K562 (cell line): ENCODE results near the gene MRPL2. TPM values are rescaled to one million over a fixed set of nuclear protein-coding genes. Genes with fewer than 3 reads are reported as not detected.
A peak's percentile ranks its signal among the peaks of the same experiment; 100 is the strongest.

ENCODE experiments used
- ARNT ChIP-seq, 2 experiments: fragments of 450-650 bp; IDR thresholded peaks; 2 replicates each; pipeline ENCODE4 v1.6.1; 2016; ENCODE audit warnings: mild to moderate bottlenecking in 1 of 2
- HCFC1 ChIP-seq: IDR thresholded peaks from 2 replicates; pipeline ENCODE4 v1.6.1; 2012; ENCODE audit warnings: low read depth, low read length, improper control_type of control experiment
- HLTF ChIP-seq: fragments of 450-650 bp; IDR thresholded peaks from 2 replicates; pipeline ENCODE4 v1.6.1; 2016
- HSF4 ChIP-seq: fragments of 250-450 bp; sonication (Bioruptor Pico); IDR thresholded peaks from 2 replicates; pipeline ENCODE4 v2.1.2; 2022; ENCODE audit warnings: mild to moderate bottlenecking, moderate library complexity, borderline replicate concordance
- KLF6 ChIP-seq: fragments of 250-450 bp; sonication (Bioruptor Pico); IDR thresholded peaks from 2 replicates; pipeline ENCODE4 v1.4.0; 2020; ENCODE audit warnings: mild to moderate bottlenecking, moderate library complexity, borderline replicate concordance
- MTA3 ChIP-seq: fragments of 450-650 bp; formaldehyde crosslinking; IDR thresholded peaks from 2 replicates; pipeline ENCODE4 v1.6.1; 2017; ENCODE audit warnings: mild to moderate bottlenecking, borderline replicate concordance
- NRF1 ChIP-seq, 2 experiments: fragments of 450-650 bp; IDR thresholded peaks in 1 of 2; conservative IDR thresholded peaks in 1 of 2; 2 replicates each; pipeline ENCODE4 v1.6.1; 2014; ENCODE audit warnings: mild to moderate bottlenecking in 2 of 2
- SP1 ChIP-seq: sonication (generic); formaldehyde crosslinking; IDR thresholded peaks from 2 replicates; pipeline ENCODE4 v1.8.1; 2022; ENCODE audit warnings: mild to moderate bottlenecking, missing genetic modification reagents
- YY1 ChIP-seq, 3 experiments: IDR thresholded peaks; 2 replicates each; pipeline ENCODE4 v1.6.1; 2011; ENCODE audit warnings: low read length in 2 of 3, mild to moderate bottlenecking in 2 of 3, moderate library complexity in 2 of 3, borderline replicate concordance in 1 of 3, control low read depth in 1 of 3, low read depth in 1 of 3; ENCODE audit not compliant: insufficient read depth in 3 of 3, insufficient replicate concordance in 2 of 3, control insufficient read depth in 1 of 3, insufficient read length in 1 of 3; ENCODE audit errors: extremely low read depth in 1 of 3
- ZNF143 ChIP-seq: sonication (generic); formaldehyde crosslinking; IDR thresholded peaks from 2 replicates; pipeline ENCODE4 v1.9.0; 2022; ENCODE audit warnings: mild to moderate bottlenecking, missing genetic modification reagents
- ZNF23 ChIP-seq: fragments of 250-450 bp; sonication (Bioruptor Pico); IDR thresholded peaks from 2 replicates; pipeline ENCODE4 v1.4.0; 2020; ENCODE audit warnings: mild to moderate bottlenecking
- ZNF263 ChIP-seq: sonication (generic); formaldehyde crosslinking; IDR thresholded peaks from 2 replicates; pipeline ENCODE4 v1.8.0; 2022; ENCODE audit warnings: mild to moderate bottlenecking, missing genetic modification reagents, borderline replicate concordance
- ZNF316 ChIP-seq: fragments of 450-650 bp; IDR thresholded peaks from 2 replicates; pipeline ENCODE4 v1.6.1; 2016
- ZNF780A ChIP-seq: fragments of 250-450 bp; sonication (Bioruptor Pico); IDR thresholded peaks from 2 replicates; pipeline ENCODE4 v1.5.0; 2021; ENCODE audit warnings: mild to moderate bottlenecking
- ZSCAN29 ChIP-seq: fragments of 450-650 bp; IDR thresholded peaks from 2 replicates; pipeline ENCODE4 v1.6.1; 2017
- polyA plus RNA-seq, 8 experiments: library from polyadenylated mRNA; depleted of rRNA in 4 of 8; stranded (reverse) in 5 of 8; unstranded in 3 of 8; fragments of >200 nt; fragmentation: Nextera tagmentation in 2 of 8; fragmentation: Illumina TruSeq in 1 of 8; extraction: Ambion mirVana in 2 of 8; extraction: Trizol in 1 of 8; gene quantifications; 2 replicates each; pipeline versions ENCODE4 v1.2.1 to v1.2.3, GENCODE V29; 2011 to 2014; ENCODE audit warnings: inconsistent platforms in 1 of 8, missing spikeins in 1 of 8
- total RNA-seq, 7 experiments: library from RNA; depleted of rRNA in 6 of 7; stranded (reverse); fragments of >200 nt in 6 of 7; fragmentation: Illumina TruSeq in 2 of 7; extraction: Trizol in 2 of 7; gene quantifications; 2 replicates each; pipeline versions ENCODE4 v1.2.1 to v1.2.3, GENCODE V29; 2011 to 2021; ENCODE audit warnings: low replicate concordance in 1 of 7
- TF ChIP-seq, protein P1 (sequence below), 2 experiments: fragments of 450-650 bp in 1 of 2; sonication (generic) in 1 of 2; formaldehyde crosslinking; conservative IDR thresholded peaks; 2 replicates each; pipeline versions ENCODE4 v1.4.0 to v1.8.1; 2020 to 2022; ENCODE audit warnings: mild to moderate bottlenecking in 1 of 2, missing genetic modification reagents in 1 of 2
- TF ChIP-seq, protein P2 (sequence below): fragments of 250-450 bp; sonication (Bioruptor Pico); IDR thresholded peaks from 2 replicates; pipeline ENCODE4 v1.4.0; 2020
- TF ChIP-seq, protein P3 (sequence below): fragments of 450-650 bp; formaldehyde crosslinking; IDR thresholded peaks from 2 replicates; pipeline ENCODE4 v1.4.0; 2020; ENCODE audit warnings: mild to moderate bottlenecking, moderate library complexity
- TF ChIP-seq, protein P4 (sequence below): sonication (generic); formaldehyde crosslinking; IDR thresholded peaks from 2 replicates; pipeline ENCODE4 v1.9.0; 2022; ENCODE audit warnings: mild to moderate bottlenecking, missing genetic modification reagents
- TF ChIP-seq, protein P5 (sequence below): conservative IDR thresholded peaks from 2 replicates; pipeline ENCODE4 v1.6.1; 2011; ENCODE audit warnings: low read depth, mild to moderate bottlenecking, low read length; ENCODE audit not compliant: control insufficient read depth

MRPL2 gene
- total and polyA plus RNA-seq, 9 of the 15 experiments (the other 6 are each of a cell fraction or from before 2014, with no cell fraction given), result 63.1 to 262 (median 121) TPM

DNA sequence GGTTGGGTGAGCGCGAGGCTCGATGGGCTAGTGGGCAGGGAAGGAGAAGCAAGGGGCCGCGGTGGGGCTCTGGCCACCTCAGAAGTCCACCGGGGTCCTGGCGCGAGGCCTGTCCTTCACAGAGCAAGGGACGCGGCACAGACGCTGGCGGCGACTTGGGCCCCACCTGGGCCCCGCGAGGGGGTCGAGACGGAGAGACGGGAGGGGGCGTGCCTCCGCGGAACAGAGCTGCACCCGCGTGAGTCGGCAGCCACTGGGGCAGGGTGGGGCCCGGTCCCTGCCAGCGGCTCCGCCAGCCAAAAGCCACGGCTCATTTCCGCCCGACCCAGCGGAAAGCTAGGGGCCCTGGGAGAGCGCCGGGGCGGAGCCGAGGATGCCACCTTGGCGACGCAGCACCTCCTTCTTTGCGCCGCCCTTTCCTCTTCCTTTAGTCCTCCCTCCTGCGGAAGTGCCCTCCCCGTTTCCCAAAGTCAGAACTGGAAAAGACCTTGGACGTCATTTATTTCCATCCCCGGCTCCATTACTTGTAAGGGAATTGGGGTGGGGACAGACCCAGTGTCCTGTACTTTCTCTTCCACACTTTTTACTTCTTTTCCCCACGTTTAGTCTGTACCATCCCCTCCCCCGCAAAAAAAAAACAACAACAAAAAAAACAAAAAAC, 5.6 kb downstream of the MRPL2 start, which contains the start of gene CUL7 (continued):
- TF ChIP-seq KLF6 (CRISPR knock-in tag) (peak; percentile 95), ZNF780A (peak; percentile 89), ZNF143 (CRISPR knock-in tag) (0 out of 2 replicates have a peak, but pooled peaks have one; percentile 39), NRF1 (conservative IDR thresholded peaks at IDR 0.05 in 1 of 2, IDR thresholded peaks at IDR 0.05 in 1 of 2) (peak; percentile 78 to 81), HCFC1 (peak; percentile 72), ZNF263 (peak; percentile 85), ZSCAN29 (no peak), MTA3 (peak; percentile 95), ZNF23 (CRISPR knock-in tag) (peak; percentile 86), HSF4 (CRISPR knock-in tag) (no peak; the same call in 1 of the 2 replicates), ARNT (IDR thresholded peaks at IDR 0.05) (peak in 1 of 2 experiments; percentile 83; a peak in 2 of 4 replicates), HLTF (peak; percentile 28; the same call in 1 of the 2 replicates), YY1 (IDR thresholded peaks at IDR 0.05; ENCODE audit: borderline replicate concordance in 1 of 3, control insufficient read depth in 1 of 3, extremely low read depth in 1 of 3, insufficient read depth in 3 of 3, insufficient read length in 1 of 3, insufficient replicate concordance in 2 of 3, low read depth in 1 of 3, low read length in 2 of 3) (peak in 2 of 3 experiments; percentile 79 to 86), SP1 (peak; percentile 93), ZNF316 (0 out of 2 replicates have a peak, but pooled peaks have one; percentile 29)
- TF ChIP-seq, protein P1, sequence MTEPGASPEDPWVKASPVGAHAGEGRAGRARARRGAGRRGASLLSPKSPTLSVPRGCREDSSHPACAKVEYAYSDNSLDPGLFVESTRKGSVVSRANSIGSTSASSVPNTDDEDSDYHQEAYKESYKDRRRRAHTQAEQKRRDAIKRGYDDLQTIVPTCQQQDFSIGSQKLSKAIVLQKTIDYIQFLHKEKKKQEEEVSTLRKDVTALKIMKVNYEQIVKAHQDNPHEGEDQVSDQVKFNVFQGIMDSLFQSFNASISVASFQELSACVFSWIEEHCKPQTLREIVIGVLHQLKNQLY (CRISPR knock-in tag; conservative IDR thresholded peaks at IDR 0.05), result peak in 1 of 2 experiments; percentile 93; a peak in 1 of 4 replicates
- TF ChIP-seq, protein P2, sequence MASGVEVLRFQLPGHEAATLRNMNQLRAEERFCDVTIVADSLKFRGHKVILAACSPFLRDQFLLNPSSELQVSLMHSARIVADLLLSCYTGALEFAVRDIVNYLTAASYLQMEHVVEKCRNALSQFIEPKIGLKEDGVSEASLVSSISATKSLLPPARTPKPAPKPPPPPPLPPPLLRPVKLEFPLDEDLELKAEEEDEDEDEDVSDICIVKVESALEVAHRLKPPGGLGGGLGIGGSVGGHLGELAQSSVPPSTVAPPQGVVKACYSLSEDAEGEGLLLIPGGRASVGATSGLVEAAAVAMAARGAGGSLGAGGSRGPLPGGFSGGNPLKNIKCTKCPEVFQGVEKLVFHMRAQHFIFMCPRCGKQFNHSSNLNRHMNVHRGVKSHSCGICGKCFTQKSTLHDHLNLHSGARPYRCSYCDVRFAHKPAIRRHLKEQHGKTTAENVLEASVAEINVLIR, result peak; percentile 28; the same call in 1 of the 2 replicates
- TF ChIP-seq, protein P3, sequence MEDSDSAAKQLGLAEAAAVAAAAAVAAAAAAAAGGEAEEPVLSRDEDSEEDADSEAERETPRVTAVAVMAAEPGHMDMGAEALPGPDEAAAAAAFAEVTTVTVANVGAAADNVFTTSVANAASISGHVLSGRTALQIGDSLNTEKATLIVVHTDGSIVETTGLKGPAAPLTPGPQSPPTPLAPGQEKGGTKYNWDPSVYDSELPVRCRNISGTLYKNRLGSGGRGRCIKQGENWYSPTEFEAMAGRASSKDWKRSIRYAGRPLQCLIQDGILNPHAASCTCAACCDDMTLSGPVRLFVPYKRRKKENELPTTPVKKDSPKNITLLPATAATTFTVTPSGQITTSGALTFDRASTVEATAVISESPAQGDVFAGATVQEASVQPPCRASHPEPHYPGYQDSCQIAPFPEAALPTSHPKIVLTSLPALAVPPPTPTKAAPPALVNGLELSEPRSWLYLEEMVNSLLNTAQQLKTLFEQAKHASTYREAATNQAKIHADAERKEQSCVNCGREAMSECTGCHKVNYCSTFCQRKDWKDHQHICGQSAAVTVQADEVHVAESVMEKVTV (CRISPR knock-in tag), result peak; percentile 52; the same call in 1 of the 2 replicates
- TF ChIP-seq, protein P4, sequence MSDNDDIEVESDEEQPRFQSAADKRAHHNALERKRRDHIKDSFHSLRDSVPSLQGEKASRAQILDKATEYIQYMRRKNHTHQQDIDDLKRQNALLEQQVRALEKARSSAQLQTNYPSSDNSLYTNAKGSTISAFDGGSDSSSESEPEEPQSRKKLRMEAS (CRISPR knock-in tag), result peak; percentile 79
- TF ChIP-seq, protein P5, sequence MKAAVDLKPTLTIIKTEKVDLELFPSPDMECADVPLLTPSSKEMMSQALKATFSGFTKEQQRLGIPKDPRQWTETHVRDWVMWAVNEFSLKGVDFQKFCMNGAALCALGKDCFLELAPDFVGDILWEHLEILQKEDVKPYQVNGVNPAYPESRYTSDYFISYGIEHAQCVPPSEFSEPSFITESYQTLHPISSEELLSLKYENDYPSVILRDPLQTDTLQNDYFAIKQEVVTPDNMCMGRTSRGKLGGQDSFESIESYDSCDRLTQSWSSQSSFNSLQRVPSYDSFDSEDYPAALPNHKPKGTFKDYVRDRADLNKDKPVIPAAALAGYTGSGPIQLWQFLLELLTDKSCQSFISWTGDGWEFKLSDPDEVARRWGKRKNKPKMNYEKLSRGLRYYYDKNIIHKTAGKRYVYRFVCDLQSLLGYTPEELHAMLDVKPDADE, result peak; percentile 93
